ACC112 (cell line): ENCODE results near the gene SORBS1.

Experiments used
- H2AFZ ChIP-seq: fragments of 200-600 bp; sonication (generic); one replicate; pipeline ENCODE4 v1.6.0; 2017; ENCODE audit warnings: antibody characterized with exemption, low read length; ENCODE audit not compliant: unreplicated experiment
- H3K27ac ChIP-seq: fragments of 200-600 bp; sonication (generic); 2 replicates; pipeline ENCODE4 v1.5.1; 2014; ENCODE audit warnings: low read depth, mild to moderate bottlenecking, antibody characterized with exemption, low read length, moderate library complexity
- H3K27me3 ChIP-seq: fragments of 200-600 bp; sonication (generic); 2 replicates; pipeline ENCODE4 v1.6.1; 2014; ENCODE audit warnings: mild to moderate bottlenecking, antibody characterized with exemption, low read length, moderate library complexity, mixed read lengths; ENCODE audit not compliant: insufficient read depth
- H3K36me3 ChIP-seq: fragments of 200-600 bp; sonication (generic); 2 replicates; pipeline ENCODE4 v1.6.1; 2016; ENCODE audit warnings: mild to moderate bottlenecking, antibody characterized with exemption, low read length, moderate library complexity, mixed read lengths; ENCODE audit not compliant: insufficient read depth
- H3K4me1 ChIP-seq: fragments of 200-600 bp; sonication (generic); one replicate; pipeline ENCODE4 v1.6.1; 2016; ENCODE audit warnings: low read length, mixed read lengths; ENCODE audit not compliant: insufficient read depth, unreplicated experiment, control insufficient read depth
- H3K4me3 ChIP-seq: fragments of 200-600 bp; sonication (generic); 2 replicates; pipeline ENCODE4 v1.5.1; 2014; ENCODE audit warnings: mild to moderate bottlenecking, low read depth, low read length
- H3K79me2 ChIP-seq: fragments of 200-600 bp; sonication (generic); one replicate; pipeline ENCODE4 v1.6.0; 2016; ENCODE audit warnings: low read length; ENCODE audit not compliant: control insufficient read depth, unreplicated experiment, insufficient read depth

Gene SORBS1

DNA sequence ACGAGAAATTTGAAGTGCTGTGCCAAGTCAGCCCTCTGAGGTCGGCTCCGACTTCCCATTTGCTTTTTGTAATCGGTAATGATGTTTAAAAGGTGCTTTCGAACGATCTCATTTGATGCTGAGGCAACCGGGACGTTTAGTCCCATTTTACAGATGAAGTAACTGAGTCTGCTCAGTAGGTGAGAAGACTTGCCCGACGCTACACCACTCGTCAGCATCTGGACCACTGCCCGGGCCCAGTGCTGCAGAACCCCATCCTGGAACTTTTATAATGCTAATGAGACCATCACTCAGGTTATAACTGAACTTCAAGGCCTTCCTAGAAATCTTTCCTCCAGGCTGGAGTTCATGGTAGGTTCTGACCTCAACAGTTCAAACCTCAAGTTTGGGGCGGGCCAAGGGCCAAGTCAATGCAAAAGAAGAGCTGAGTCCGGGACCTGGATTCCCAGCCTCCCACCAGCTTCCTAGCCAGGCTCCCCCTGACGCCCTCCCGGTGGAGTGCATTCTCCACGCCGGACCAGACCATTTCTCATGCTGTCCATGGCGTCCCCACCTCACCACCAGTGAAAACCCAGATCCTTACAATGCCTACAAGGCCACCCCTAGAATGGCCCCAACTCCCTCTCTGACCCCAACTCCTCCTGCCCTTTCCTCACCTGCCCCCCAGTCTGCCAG lies 269.7 kb downstream of the SORBS1 start:
- Histone ChIP-seq H3K4me3 (peak overlapping the region; percentile 99), H3K36me3 (no peaks in the 10 kb centered on the region), H2AFZ (peak overlapping the region; percentile 88), H3K4me1 (peaks cover 35% of the 10 kb centered on the region), H3K27ac (no peak overlapping the region), H3K79me2 (peaks cover 37% of the 10 kb centered on the region), H3K27me3 (no peaks in the 10 kb centered on the region)

DNA sequence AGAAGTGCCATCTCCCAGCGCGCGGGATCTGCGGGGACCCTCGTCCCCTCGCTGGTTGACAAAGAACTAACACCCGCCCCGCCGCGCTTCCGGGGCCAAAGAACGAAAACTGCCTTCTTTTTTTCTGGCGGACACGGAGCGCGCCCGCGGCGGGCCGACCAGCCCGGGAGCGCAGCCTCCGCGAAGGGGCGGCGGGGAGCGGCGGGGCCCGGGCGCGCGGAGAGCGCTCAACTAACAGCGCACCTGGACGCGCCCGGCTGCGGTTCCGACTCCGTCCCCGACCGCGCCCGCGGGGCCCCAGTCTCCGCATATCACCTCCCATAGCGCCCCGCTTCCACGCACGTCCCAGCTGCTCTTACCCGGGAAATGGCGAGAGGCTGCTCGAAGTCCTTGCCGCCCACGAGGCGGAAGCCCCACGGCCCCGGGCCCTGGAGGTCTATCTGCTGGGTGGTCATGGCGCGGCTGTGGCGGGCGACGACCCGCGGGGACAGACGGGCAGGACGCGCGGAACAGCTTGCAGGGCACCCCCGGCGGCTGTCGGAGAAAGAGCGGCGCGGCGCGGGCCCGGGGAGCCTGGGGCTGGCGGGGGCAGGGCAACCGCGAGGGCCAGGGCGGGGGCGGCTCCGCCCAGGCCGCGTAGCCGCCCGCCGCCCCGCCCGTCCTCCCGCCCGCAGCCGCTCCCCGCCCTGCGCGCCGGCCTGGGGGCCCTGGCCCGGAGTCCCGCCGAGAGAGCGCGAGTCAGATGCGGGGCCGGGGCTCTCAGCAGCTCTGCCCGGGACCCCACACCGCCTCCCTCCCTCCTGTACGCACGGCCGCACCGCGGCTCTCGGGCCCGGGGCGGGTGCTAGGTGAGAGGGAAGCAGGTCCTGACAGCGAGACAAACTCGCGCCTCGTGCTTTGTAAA lies 270.5 kb downstream of the SORBS1 start, which contains the start of gene PDLIM1:
Gene PDLIM1, minus strand, starts transcription at position 543 of the 904 bp plus-strand sequence. Its CDS starts 88 bp downstream, at position 455.
- Histone ChIP-seq H3K79me2 (peaks cover 42% of the 10 kb centered on the region), H3K4me1 (peaks cover 35% of the 10 kb centered on the region), H3K27ac (peak within 1 kb of the TSS; percentile 39; the same call in 1 of the 2 replicates), H2AFZ (peak within 1 kb of the TSS; percentile 94), H3K4me3 (peak within 1 kb of the TSS; percentile 99), H3K36me3 (no peaks in the 10 kb centered on the region), H3K27me3 (no peaks in the 10 kb centered on the region)

GRCh38 chr10:95289921-95290421 lies 271.2 kb downstream of the SORBS1 start:
- Histone ChIP-seq H3K36me3 (no peaks in the 10 kb centered on the region), H3K4me1 (peaks cover 35% of the 10 kb centered on the region), H3K27me3 (no peaks in the 10 kb centered on the region), H3K27ac (peak overlapping the region; percentile 39; the same call in 1 of the 2 replicates), H3K79me2 (peaks cover 49% of the 10 kb centered on the region), H3K4me3 (peak overlapping the region; percentile 99), H2AFZ (peak overlapping the region; percentile 94)

DNA sequence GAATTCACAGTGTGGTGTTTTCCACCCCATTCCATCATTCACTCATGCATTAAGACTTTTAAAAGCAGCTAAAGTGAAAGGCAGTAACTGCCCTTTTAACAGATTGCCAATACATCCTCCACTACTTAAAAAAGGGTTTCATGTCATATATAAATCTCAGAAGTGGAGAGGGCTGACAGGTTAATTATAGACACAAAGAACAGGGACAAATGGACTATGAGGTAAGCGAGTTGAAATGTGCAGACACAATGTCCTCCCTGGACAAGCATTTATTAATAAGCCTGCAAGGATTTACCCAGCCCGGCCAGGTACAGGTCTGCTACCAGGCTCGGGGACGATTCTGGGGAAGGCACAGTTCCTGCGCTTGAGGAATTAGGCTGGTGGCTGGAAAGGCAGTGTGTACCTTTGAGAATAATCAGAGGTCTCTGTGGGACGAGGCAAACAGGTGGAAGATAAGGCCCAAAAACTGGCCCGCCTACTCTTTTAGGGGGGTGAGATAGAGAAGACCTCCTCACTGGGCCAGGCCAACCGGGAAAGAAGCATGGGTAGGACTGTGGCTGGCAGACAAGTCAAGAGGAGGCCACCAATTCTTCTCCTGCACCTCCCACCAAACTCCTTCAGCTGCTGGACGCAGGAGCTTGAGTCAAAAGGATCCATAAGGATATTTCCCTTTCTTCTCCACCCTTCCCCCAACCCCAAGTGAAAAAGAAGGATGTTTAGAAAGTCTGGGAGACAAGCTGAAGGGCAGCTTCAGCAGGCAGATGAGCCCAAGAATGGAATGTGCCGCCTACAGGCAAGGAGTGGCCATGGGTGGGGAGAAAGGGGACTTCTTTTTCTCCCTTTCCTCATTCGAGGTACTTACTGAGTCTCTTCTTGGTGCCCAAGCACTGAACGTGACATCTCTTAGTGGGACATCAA lies 271.9 kb downstream of the SORBS1 start:
- H3K27me3 ChIP-seq, result no peaks in the 10 kb centered on the region
- H3K79me2 ChIP-seq, result peaks cover 55% of the 10 kb centered on the region
- H3K27ac ChIP-seq, result no peak overlapping the region
- H3K4me1 ChIP-seq, result peaks cover 30% of the 10 kb centered on the region
- no peaks in the 10 kb centered on the region for H3K36me3 ChIP-seq
- no peak overlapping the region for H2AFZ ChIP-seq
- H3K4me3 ChIP-seq, result peak overlapping the region; percentile 99

DNA sequence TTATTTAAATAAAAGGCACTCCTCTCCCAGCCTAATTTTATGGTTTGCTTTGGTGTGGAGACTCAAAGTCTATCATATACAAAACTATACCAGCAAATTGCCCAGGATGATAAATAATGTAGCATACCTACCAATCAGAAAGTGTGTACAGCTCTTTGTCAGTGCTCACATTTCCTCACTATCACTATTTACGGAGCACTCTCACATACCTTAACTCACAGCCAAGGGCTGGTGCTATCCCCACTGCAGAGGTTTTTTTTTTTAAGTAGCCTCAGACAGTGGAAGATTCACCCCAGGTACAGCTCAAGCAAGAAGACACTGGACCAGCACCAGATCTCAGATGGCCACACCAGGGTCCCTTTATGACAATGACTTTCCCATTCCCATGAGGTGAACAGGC lies 272.9 kb downstream of the SORBS1 start:
- H3K36me3 ChIP-seq, result no peaks in the 10 kb centered on the region
- no peak overlapping the region for H2AFZ ChIP-seq
- H3K4me1 ChIP-seq, result peaks cover 30% of the 10 kb centered on the region
- no peaks in the 10 kb centered on the region for H3K27me3 ChIP-seq
- H3K4me3 ChIP-seq, result no peak overlapping the region
- peak overlapping the region; percentile 73; the same call in 1 of the 2 replicates for H3K27ac ChIP-seq
- peaks cover 61% of the 10 kb centered on the region for H3K79me2 ChIP-seq

GRCh38 chr10:95287281-95287680 lies 273.9 kb downstream of the SORBS1 start:
- Histone ChIP-seq H3K27me3 (no peaks in the 10 kb centered on the region), H3K36me3 (no peaks in the 10 kb centered on the region), H3K27ac (peak overlapping the region; percentile 73), H3K4me3 (no peak overlapping the region), H3K4me1 (peaks cover 30% of the 10 kb centered on the region), H2AFZ (no peak overlapping the region), H3K79me2 (peaks cover 66% of the 10 kb centered on the region)

- no peak overlapping the region for H2AFZ ChIP-seq
- no peaks in the 10 kb centered on the region for H3K36me3 ChIP-seq
- H3K79me2 ChIP-seq, result peaks cover 70% of the 10 kb centered on the region
- no peaks in the 10 kb centered on the region for H3K27me3 ChIP-seq
- no peak overlapping the region for H3K4me3 ChIP-seq
- peaks cover 30% of the 10 kb centered on the region for H3K4me1 ChIP-seq
- H3K27ac ChIP-seq, result peak overlapping the region; percentile 73
Measured at GRCh38 chr10:95286707-95287106, 274.5 kb downstream of the SORBS1 start.

DNA sequence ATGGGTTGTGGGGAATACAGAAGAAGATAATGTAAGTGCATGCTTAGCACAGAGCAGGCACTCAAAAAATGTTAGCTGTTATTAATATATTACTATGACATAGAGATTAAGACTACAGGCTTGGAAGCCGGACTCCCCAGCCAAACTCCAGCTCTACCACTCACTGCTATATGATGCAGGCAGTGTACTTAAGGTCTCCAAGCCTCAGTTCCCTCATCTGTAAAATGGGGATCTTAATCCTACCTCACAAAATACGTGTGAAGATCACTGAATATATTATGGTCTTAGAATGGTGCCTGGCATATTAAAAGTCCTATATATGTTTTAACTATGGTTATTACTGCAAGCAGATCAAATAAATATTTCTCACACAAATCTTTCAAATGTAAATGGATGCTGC lies 275.6 kb downstream of the SORBS1 start:
- Histone ChIP-seq H3K4me1 (peaks cover 34% of the 10 kb centered on the region), H3K79me2 (peaks cover 79% of the 10 kb centered on the region), H3K4me3 (no peak overlapping the region), H3K36me3 (no peaks in the 10 kb centered on the region), H2AFZ (no peak overlapping the region), H3K27ac (no peak overlapping the region), H3K27me3 (no peaks in the 10 kb centered on the region)

DNA sequence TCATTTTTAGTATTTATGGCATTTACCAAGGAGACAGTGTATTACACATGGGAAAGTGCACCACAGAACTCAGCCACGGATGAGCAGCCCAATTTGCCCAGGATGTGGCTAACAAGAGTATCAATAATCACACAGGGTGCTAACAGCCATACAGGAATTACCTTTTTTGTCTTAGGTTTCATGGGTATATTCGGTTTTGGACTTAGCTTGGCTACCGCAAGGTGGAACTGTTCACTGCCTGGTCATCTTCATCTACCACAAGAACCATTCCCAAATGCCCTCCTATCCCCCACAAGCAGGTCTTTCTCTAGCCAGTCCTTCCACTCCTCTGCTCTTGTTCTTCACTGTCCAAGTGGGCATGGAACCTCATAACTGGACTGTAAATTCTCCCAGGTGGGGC lies 276.4 kb downstream of the SORBS1 start:
- Histone ChIP-seq H3K36me3 (no peaks in the 10 kb centered on the region), H3K27me3 (no peaks in the 10 kb centered on the region), H3K4me1 (peaks cover 39% of the 10 kb centered on the region), H3K4me3 (no peak overlapping the region), H3K27ac (no peak overlapping the region), H3K79me2 (peaks cover 75% of the 10 kb centered on the region), H2AFZ (no peak overlapping the region)

- no peak overlapping the region for H3K4me3 ChIP-seq
- H2AFZ ChIP-seq, result no peak overlapping the region
- no peaks in the 10 kb centered on the region for H3K27me3 ChIP-seq
- no peak overlapping the region for H3K27ac ChIP-seq
- H3K36me3 ChIP-seq, result no peaks in the 10 kb centered on the region
- peaks cover 38% of the 10 kb centered on the region for H3K4me1 ChIP-seq
- peaks cover 72% of the 10 kb centered on the region for H3K79me2 ChIP-seq
Measured at GRCh38 chr10:95282107-95282506, 279.1 kb downstream of the SORBS1 start.
